HepG2 (cell line): ENCODE results near the gene SEMA3F. TPM values are rescaled to one million over a fixed set of nuclear protein-coding genes. Genes with fewer than 3 reads are reported as not detected.

Experiments used
- ATRX ChIP-seq: sonication (generic); formaldehyde crosslinking; IDR thresholded peaks from 2 replicates; pipeline ENCODE4 v1.4.0; 2020; ENCODE audit warnings: missing genetic modification reagents, borderline replicate concordance
- BCL6 ChIP-seq: IDR thresholded peaks from 2 replicates; pipeline ENCODE4 v1.6.1; 2016; ENCODE audit warnings: missing genetic modification reagents, missing compliant biosample characterization
- CREB3 ChIP-seq: sonication (generic); formaldehyde crosslinking; IDR thresholded peaks from 2 replicates; pipeline ENCODE4 v1.5.0; 2020; ENCODE audit warnings: missing genetic modification reagents
- ELF3 ChIP-seq: IDR thresholded peaks from 2 replicates; pipeline ENCODE4 v1.6.1; 2016; ENCODE audit warnings: missing genetic modification reagents, missing compliant biosample characterization
- HHEX ChIP-seq: IDR thresholded peaks from 2 replicates; pipeline ENCODE4 v1.6.1; 2016; ENCODE audit warnings: control low read depth
- MIER2 ChIP-seq: IDR thresholded peaks from 2 replicates; pipeline ENCODE4 v1.6.1; 2016; ENCODE audit warnings: missing biosample characterization, missing genetic modification reagents
- MTA3 ChIP-seq: sonication (generic); formaldehyde crosslinking; IDR thresholded peaks from 2 replicates; pipeline ENCODE4 v1.4.0; 2020; ENCODE audit warnings: missing genetic modification reagents
- MYNN ChIP-seq: sonication (generic); formaldehyde crosslinking; IDR thresholded peaks from 2 replicates; pipeline ENCODE4 v1.4.0; 2020; ENCODE audit warnings: mild to moderate bottlenecking, low read depth, missing genetic modification reagents
- NFAT5 ChIP-seq: sonication (generic); formaldehyde crosslinking; IDR thresholded peaks from 2 replicates; pipeline ENCODE4 v1.4.0; 2020; ENCODE audit warnings: missing genetic modification reagents
- RCOR2 ChIP-seq: IDR thresholded peaks from 2 replicates; pipeline ENCODE4 v1.6.1; 2016; ENCODE audit warnings: missing biosample characterization, missing genetic modification reagents
- SOX5 ChIP-seq: IDR thresholded peaks from 2 replicates; pipeline ENCODE4 v1.6.1; 2016; ENCODE audit warnings: borderline replicate concordance
- YEATS2 ChIP-seq: sonication (generic); formaldehyde crosslinking; IDR thresholded peaks from 2 replicates; pipeline ENCODE4 v1.4.0; 2020; ENCODE audit warnings: missing genetic modification reagents, borderline replicate concordance
- ZBTB14 ChIP-seq: sonication (generic); formaldehyde crosslinking; IDR thresholded peaks from 2 replicates; pipeline ENCODE4 v1.4.0; 2020; ENCODE audit warnings: missing genetic modification reagents
- ZBTB37 ChIP-seq: sonication (generic); formaldehyde crosslinking; IDR thresholded peaks from 2 replicates; pipeline ENCODE4 v1.4.0; 2020; ENCODE audit warnings: mild to moderate bottlenecking, missing genetic modification reagents
- ZKSCAN5 ChIP-seq: sonication (generic); formaldehyde crosslinking; IDR thresholded peaks from 2 replicates; pipeline ENCODE4 v1.5.1; 2020; ENCODE audit warnings: mild to moderate bottlenecking, missing genetic modification reagents
- ZKSCAN8 ChIP-seq: IDR thresholded peaks from 2 replicates; pipeline ENCODE4 v1.6.1; 2016; ENCODE audit warnings: borderline replicate concordance, missing genetic modification reagents, missing compliant biosample characterization
- ZNF12 ChIP-seq: sonication (generic); formaldehyde crosslinking; IDR thresholded peaks from 2 replicates; pipeline ENCODE4 v1.5.0; 2020; ENCODE audit warnings: missing genetic modification reagents
- ZNF207 ChIP-seq: fragments of 450-650 bp; IDR thresholded peaks from 2 replicates; pipeline ENCODE4 v1.6.1; 2016; ENCODE audit warnings: antibody characterized with exemption, borderline replicate concordance
- ZNF230 ChIP-seq: sonication (generic); formaldehyde crosslinking; IDR thresholded peaks from 2 replicates; pipeline ENCODE4 v1.4.0; 2020; ENCODE audit warnings: mild to moderate bottlenecking, missing genetic modification reagents
- ZNF350 ChIP-seq: sonication (generic); formaldehyde crosslinking; IDR thresholded peaks from 2 replicates; pipeline ENCODE4 v1.4.0; 2020; ENCODE audit warnings: mild to moderate bottlenecking, low read depth, missing genetic modification reagents, borderline replicate concordance
- ZNF614 ChIP-seq: IDR thresholded peaks from 2 replicates; pipeline ENCODE4 v1.6.1; 2018; ENCODE audit warnings: missing biosample characterization, missing genetic modification reagents, inconsistent platforms, borderline replicate concordance
- polyA plus RNA-seq, 8 experiments: library from polyadenylated mRNA; depleted of rRNA in 3 of 8; stranded (reverse) in 7 of 8; unstranded in 1 of 8; fragments of >200 nt; fragmentation: Illumina TruSeq in 4 of 8; extraction: Trizol in 4 of 8; gene quantifications; 2 replicates each; pipeline versions ENCODE4 v1.2.1 to v1.2.3, GENCODE V29; 2011 to 2016; ENCODE audit warnings: low read depth in 4 of 8, missing spikeins in 1 of 8, mixed read lengths in 1 of 8; ENCODE audit not compliant: insufficient read depth in 1 of 8
- total RNA-seq, 5 experiments: library from RNA; depleted of rRNA; stranded (reverse); fragments of >200 nt; fragmentation: Illumina TruSeq; extraction: Trizol; gene quantifications; 2 replicates each; pipeline ENCODE4 v1.2.3, GENCODE V29; 2016; ENCODE audit warnings: low read depth in 1 of 5

SEMA3F gene
- total and polyA plus RNA-seq, 2 of the 13 experiments (the other 11 are each of a cell fraction or from before 2014, with no cell fraction given) = 7.6 to 17.2 TPM

GRCh38 chr3:50203113-50203808, 48.1 kb downstream of the SEMA3F start (continued):
- TF ChIP-seq ZBTB14 (CRISPR knock-in tag) = no peak
- no peak for TF ChIP-seq MTA3 (CRISPR knock-in tag)
- TF ChIP-seq ZNF207 = no peak
- no peak for TF ChIP-seq ZKSCAN5 (CRISPR knock-in tag)
- no peak for TF ChIP-seq RCOR2 (CRISPR knock-in tag)
- TF ChIP-seq ZNF12 (CRISPR knock-in tag) = peak; percentile 89
- TF ChIP-seq MYNN (CRISPR knock-in tag) = no peak
- TF ChIP-seq ZKSCAN8 (CRISPR knock-in tag) = 0 out of 2 replicates have a peak, but pooled peaks have one; percentile 21
- TF ChIP-seq ELF3 (CRISPR knock-in tag) = peak; percentile 49; the same call in 1 of the 2 replicates
- TF ChIP-seq BCL6 = peak; percentile 62
- no peak for TF ChIP-seq ZNF230 (CRISPR knock-in tag)
- TF ChIP-seq ZNF614 (CRISPR knock-in tag) = peak; percentile 26; the same call in 1 of the 2 replicates
- peak; percentile 60; the same call in 1 of the 2 replicates for TF ChIP-seq YEATS2 (CRISPR knock-in tag)
- no peak for TF ChIP-seq HHEX (CRISPR knock-in tag)
- TF ChIP-seq ZBTB37 (CRISPR knock-in tag) = peak; percentile 67; the same call in 1 of the 2 replicates
- TF ChIP-seq ZNF350 (CRISPR knock-in tag) = 0 out of 2 replicates have a peak, but pooled peaks have one; percentile 8
- no peak for TF ChIP-seq NFAT5
- no peak for TF ChIP-seq CREB3
- 0 out of 2 replicates have a peak, but pooled peaks have one; percentile 41 for TF ChIP-seq MIER2 (CRISPR knock-in tag)
- no peak for TF ChIP-seq ATRX (CRISPR knock-in tag)
- TF ChIP-seq SOX5 (CRISPR knock-in tag) = peak; percentile 59; the same call in 1 of the 2 replicates
